Right renal pelvis (tissue), 4 donors: ENCODE results near the gene SERPING1. TPM values are rescaled to one million over a fixed set of nuclear protein-coding genes. Genes with fewer than 3 reads are reported as not detected.
A peak's percentile ranks its signal among the peaks of the same experiment; 100 is the strongest.

Experiments used
- DNase-seq, 4 donors: peaks; one replicate each; pipeline ENCODE4 v3.0.0-alpha.2; 2013; ENCODE audit warnings: low read depth in 4 of 4, low spot score in 3 of 4, missing footprints in 1 of 4
- polyA plus RNA-seq, 4 donors: library from polyadenylated mRNA; unstranded; fragments of 120-200 nt; gene quantifications; one replicate each; pipeline ENCODE4 v1.2.1, GENCODE V29; 2013; ENCODE audit not compliant: insufficient read length in 4 of 4

SERPING1 gene
- polyA plus RNA-seq: 100 to 1,000 TPM; 157 to 178 (median 171) TPM

- DNase-seq: peak; percentile 22 to 56 (median 34)
Measured at GRCh38 chr11:57597461-57597915, at the start of gene SERPING1. Gene SERPING1, plus strand, starts transcription at chr11:57597685. Its CDS starts 586 bp downstream, at chr11:57598271.

DNA sequence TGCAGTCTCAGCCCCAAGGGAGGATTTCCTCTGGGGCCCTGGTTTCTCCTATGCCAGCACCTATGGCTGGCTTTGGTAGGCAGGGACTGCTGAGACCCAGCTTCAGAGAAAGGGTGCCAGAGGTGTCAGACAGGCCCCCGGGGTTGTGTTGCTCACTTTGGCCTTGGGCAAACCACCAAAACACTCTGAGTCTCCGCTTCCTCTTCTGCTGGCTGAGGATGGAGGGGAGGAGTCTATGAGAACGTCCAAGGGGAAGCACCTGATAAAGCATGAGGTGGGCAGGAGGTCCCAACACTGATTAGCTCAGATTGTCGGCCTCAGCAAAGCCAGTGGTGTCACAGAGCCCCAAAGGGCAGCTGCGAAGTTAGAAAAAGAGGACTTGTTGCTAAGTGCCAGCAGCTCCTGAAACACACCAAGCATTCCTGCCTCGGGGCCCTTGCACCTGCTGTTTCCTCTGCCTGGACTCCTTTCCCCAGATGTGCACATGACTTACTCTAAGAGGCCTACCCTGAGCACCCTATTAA is 49.6 kb upstream of the SERPING1 start:
- DNase-seq: no peak

- no peak for DNase-seq
Measured at GRCh38 chr11:57549983-57550382, 47.5 kb upstream of the SERPING1 start.

- no peak for DNase-seq
Measured at GRCh38 chr11:57551941-57552340, 45.5 kb upstream of the SERPING1 start.

DNA sequence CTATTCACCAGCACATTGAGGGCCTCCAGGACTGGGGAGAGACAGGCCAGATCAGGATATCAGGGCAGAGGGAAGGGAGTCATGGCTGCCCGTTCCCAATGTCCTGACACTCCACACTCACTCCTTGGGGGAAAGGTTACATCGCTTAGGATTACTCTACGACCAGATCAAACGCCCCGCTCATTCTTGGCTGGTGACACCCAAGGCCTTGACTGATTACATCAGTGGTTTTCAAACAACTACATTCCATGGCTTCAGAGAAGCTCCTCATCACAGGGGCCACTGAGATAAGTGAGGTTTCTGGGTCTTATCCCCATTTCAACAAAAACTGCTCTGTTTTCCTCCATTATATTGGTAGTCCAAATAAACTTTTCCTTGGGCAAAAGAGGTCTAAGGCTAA is 45.0 kb upstream of the SERPING1 start:
- no peak for DNase-seq

DNA sequence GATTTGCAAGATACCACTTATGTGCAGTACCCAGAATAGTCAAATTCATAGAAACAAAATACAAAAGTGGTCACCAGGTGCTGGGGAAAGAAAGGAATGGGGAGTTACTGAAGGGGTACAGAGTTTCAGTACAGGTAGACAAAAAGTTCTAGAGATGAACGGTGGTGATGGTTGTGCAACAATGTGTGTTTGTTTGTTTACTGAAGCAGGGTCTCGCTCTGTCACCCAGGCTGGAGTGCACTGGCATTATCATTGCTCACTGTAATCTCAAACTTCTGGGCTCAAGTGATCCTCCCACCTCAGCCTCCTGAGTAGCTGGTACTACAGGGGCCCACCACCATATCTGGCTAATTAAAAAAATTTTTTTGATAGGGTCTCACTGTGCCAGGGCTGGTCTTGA is 42.1 kb upstream of the SERPING1 start:
- DNase-seq: no peak

- no peak for DNase-seq
Measured at GRCh38 chr11:57556041-57556440, 41.4 kb upstream of the SERPING1 start.

- no peak for DNase-seq
Measured at GRCh38 chr11:57560146-57560545, 37.3 kb upstream of the SERPING1 start.

DNA sequence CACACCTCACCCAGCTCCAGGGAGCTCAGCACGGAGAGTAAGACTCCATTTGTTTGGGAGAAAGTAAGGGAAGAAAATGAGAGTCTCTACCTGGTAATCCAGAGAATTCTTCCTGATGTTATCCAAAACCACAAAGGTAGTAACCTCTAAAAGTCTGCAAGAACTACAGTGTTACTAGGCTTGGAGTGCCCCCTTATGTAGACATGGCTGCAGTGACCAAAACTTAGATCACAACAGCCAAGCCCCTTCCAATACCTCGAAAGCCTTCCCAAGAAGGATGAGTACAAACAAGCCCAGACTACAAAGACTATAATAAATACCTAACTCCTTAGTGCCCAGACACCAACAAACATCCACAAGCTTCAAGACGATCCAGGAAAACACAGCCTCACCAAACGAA is 34.9 kb upstream of the SERPING1 start:
- DNase-seq: no peak

GRCh38 chr11:57566005-57566904 is 31.2 kb upstream of the SERPING1 start:
- DNase-seq: peak in 1 of 4 donors; percentile 19

GRCh38 chr11:57566905-57567514 is 30.5 kb upstream of the SERPING1 start:
- peak in 2 of 4 donors; percentile 15 to 20 for DNase-seq

DNA sequence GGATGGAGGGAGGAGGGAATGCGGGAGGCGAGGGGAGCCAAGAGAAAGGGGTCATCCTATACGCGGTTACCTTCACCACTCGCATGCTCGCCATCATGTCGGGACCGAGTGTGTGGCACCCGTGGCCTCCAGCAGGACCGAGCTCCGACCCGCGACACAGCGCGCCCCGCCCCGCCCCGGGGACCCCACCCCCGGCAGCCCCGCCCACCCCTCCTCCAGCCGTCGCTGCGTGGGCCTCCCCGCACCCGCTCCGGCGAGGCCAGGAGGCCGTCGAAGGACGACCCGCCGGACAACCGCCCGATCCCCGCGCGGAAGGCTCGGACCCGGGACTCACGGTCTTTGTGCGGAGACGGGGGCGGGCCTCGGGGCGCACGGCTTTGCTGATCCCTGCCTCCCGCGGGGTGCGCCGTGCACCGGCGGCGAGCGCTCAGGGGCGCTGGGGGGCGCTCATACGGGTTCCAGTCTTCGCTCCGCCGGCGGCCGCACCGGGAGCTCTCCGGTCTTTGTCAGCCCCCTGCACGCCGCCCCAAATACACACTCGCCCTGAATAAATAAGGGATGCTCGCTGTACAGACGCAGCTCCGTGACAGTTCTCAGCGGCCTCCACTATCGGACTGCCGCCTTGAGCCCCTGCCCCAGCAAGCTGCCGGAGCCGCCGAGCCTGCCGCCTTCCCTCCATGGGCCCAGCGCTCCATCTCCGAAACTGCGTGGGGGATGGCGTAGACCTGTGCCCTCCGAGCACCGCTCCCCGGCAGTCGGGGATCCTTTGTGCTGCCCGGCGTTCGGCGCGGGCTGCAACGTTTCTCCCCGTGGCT is 29.8 kb upstream of the SERPING1 start, which contains the start of gene UBE2L6:
UBE2L6 (minus strand) TSS at position 158 of the 815 bp plus-strand sequence; CDS start at position 97, 61 bp downstream.
- peak in 2 of 4 donors; percentile 30 to 62 for DNase-seq

DNA sequence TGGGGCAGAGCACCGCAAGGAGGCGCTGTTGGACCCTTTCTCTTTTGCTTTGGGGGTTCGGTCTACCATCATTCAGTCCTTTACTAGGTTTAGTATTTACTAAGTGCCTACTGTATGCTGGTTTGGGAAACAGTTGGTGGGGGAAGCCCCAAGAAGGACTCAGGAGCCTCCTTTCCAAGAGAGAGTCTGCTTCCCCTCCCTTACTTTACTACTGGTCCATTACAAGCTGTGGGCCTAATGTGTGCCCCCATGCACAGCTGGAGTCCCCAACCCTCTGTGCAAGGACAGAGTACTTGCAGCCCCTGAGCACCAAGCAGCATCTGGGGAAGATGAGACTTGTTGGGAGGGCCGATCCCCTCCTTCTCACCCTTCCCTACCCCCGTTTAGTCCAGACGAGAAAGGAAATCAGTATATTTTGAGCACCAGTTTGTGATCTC is 29.1 kb upstream of the SERPING1 start:
- peak; percentile 66 to 80 (median 74) for DNase-seq

GRCh38 chr11:57571606-57572005 is 25.9 kb upstream of the SERPING1 start:
- DNase-seq: no peak

GRCh38 chr11:57574061-57574460 is 23.4 kb upstream of the SERPING1 start:
- no peak for DNase-seq

DNA sequence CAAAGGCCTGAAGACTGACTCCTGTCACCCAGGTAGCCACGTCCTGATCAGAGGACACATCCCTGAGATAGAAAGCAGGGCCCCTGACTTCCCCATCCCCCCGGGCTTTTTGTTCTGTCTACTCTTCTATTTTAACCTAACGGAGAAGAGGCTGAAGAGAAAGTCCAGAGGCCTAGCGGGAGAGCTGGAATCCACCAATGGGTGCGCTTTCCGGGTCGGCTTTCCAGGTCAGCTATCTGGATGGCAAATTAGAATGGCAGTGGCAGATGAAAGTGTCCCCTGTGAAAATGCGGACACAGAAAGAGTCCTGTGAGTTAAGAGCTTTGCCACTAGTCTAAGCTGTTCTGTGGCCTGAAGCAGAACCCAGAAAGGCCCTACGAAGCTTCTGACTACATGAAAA is 13.1 kb upstream of the SERPING1 start:
- DNase-seq: no peak

DNA sequence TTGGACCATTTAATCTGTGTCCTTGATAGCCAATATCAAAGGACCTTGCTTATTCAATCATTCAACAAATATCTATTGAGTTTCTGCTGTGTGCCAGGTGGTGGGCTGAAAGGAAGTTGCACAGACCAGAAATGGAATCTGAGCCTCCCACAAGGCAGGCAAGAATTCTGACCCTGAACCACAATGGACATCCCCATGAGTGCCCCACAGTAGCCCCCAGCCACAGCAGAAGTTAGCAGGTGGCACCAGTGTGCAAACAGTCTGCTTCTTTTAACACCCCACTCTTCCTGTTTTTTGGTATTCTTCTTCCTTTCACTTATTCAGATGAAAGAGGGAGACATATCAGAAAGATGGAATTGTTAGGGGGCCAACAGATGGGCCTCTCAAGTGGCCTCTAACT is 12.2 kb upstream of the SERPING1 start:
- DNase-seq: no peak

DNA sequence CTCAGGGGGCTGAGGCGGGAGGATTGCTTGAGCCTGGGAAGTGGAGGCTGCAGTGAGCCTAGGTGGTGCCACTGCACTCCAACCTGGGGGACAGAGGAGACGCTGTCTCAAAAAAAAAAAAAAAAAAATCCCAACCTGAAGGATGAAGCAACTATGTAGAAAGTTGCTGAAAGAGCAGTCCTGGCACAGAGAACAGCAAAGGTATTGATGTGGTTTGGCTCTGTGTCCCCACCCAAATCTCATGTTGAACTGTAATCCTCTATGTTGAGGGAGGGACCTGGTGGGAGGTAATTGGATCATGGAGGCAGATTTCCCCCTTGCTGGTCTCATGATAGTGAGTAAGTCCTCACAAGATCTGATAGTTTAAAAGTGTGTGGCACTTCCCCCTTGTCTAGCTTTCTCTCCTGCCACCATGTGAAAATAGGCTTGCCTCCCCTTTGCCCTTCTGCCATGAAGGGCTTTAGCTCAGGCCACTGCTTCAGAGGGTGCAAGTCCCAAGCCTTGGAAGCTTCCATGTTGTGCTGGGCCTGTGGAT is 10.7 kb upstream of the SERPING1 start:
- DNase-seq: no peak

DNA sequence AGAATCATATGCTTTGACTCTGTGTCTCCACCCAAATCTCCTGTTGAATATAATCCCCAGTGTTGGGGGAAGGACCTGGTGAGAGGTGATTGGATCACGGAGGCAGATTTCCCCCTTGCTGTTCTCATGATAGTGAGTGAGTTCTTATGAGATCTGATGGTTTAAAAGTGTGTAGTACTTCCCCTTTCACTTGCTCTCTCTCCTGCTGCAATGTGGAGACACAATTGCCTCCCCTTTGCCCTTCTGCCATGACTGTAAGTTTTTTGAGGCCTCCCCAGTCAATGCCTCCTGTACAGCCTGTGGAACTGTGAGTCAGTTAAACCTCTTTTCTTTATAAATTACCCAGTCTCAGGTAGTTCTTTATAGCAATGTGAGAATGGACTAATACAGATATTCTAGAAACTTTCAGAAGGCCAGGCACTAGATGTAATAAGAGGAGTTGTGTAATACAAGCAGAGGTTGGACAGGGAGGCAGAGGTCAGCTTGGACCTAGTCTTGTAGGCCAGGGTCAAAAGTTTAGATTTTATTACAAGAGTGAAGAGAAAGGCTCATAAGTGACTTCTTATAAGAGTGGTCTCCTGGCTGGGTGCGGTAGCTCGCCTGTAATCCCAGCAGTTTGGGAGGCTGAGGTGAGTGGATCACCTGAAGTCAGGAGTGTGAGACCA is 9.3 kb upstream of the SERPING1 start:
- no peak for DNase-seq
